ENCODE measurements around the gene HOXA13. TPM values are rescaled to one million over a fixed set of nuclear protein-coding genes. Genes with fewer than 3 reads are reported as not detected.

The HOXA13 gene
- total and polyA plus RNA-seq, 2 experiments from 2014 or later: not detected

- Histone ChIP-seq H2AFZ (no peak overlapping the region), H3K4me3 (no peak overlapping the region), H3K36me3 (ENCODE audit: insufficient read depth) (no peaks in the 10 kb centered on the region), H3K27me3 (ENCODE audit: insufficient read depth) (peaks cover 100% of the 10 kb centered on the region), H3K79me2 (replicated peaks; ENCODE audit: insufficient read depth) (no peaks in the 10 kb centered on the region), H3K9me2 (ENCODE audit: insufficient read depth) (no peaks in the 10 kb centered on the region), H3K4me2 (no peak overlapping the region), H3K4me1 (ENCODE audit: insufficient read depth) (peaks cover 49% of the 10 kb centered on the region), H3K27ac (ENCODE audit: low read depth) (no peak overlapping the region), H3F3A (replicated peaks; ENCODE audit: low read depth) (peaks cover 32% of the 10 kb centered on the region), H4K20me1 (replicated peaks; ENCODE audit: insufficient read depth) (peaks cover 41% of the 10 kb centered on the region)
- H3K27me3 Mint-ChIP-seq (ENCODE audit: insufficient read depth, low read depth, poor library complexity): peaks cover 100% of the 10 kb centered on the region
- ATAC-seq (no peak), DNase-seq (ENCODE audit: low spot score) (no peak)
- TF ChIP-seq, protein P1, sequence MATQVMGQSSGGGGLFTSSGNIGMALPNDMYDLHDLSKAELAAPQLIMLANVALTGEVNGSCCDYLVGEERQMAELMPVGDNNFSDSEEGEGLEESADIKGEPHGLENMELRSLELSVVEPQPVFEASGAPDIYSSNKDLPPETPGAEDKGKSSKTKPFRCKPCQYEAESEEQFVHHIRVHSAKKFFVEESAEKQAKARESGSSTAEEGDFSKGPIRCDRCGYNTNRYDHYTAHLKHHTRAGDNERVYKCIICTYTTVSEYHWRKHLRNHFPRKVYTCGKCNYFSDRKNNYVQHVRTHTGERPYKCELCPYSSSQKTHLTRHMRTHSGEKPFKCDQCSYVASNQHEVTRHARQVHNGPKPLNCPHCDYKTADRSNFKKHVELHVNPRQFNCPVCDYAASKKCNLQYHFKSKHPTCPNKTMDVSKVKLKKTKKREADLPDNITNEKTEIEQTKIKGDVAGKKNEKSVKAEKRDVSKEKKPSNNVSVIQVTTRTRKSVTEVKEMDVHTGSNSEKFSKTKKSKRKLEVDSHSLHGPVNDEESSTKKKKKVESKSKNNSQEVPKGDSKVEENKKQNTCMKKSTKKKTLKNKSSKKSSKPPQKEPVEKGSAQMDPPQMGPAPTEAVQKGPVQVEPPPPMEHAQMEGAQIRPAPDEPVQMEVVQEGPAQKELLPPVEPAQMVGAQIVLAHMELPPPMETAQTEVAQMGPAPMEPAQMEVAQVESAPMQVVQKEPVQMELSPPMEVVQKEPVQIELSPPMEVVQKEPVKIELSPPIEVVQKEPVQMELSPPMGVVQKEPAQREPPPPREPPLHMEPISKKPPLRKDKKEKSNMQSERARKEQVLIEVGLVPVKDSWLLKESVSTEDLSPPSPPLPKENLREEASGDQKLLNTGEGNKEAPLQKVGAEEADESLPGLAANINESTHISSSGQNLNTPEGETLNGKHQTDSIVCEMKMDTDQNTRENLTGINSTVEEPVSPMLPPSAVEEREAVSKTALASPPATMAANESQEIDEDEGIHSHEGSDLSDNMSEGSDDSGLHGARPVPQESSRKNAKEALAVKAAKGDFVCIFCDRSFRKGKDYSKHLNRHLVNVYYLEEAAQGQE (IDR thresholded peaks at IDR 0.05; ENCODE audit: unreplicated experiment): no peak
- TF ChIP-seq EZH2 (IDR thresholded peaks at IDR 0.05; ENCODE audit: low read depth, unreplicated experiment): peak; percentile 86
- no peak overlapping the region for H3K27ac Mint-ChIP-seq
- peaks cover 38% of the 10 kb centered on the region for H3K4me1 Mint-ChIP-seq
- H3K9me3 Mint-ChIP-seq: no peaks in the 10 kb centered on the region; the same call in 2 of the 3 replicates
- H3K36me3 Mint-ChIP-seq (ENCODE audit: low read depth): no peaks in the 10 kb centered on the region; the same call in 2 of the 3 replicates
- no peak overlapping the region for H3K4me3 Mint-ChIP-seq
Observed at GRCh38 chr7:27248427-27248806, 48.5 kb upstream of the HOXA13 start.

DNA sequence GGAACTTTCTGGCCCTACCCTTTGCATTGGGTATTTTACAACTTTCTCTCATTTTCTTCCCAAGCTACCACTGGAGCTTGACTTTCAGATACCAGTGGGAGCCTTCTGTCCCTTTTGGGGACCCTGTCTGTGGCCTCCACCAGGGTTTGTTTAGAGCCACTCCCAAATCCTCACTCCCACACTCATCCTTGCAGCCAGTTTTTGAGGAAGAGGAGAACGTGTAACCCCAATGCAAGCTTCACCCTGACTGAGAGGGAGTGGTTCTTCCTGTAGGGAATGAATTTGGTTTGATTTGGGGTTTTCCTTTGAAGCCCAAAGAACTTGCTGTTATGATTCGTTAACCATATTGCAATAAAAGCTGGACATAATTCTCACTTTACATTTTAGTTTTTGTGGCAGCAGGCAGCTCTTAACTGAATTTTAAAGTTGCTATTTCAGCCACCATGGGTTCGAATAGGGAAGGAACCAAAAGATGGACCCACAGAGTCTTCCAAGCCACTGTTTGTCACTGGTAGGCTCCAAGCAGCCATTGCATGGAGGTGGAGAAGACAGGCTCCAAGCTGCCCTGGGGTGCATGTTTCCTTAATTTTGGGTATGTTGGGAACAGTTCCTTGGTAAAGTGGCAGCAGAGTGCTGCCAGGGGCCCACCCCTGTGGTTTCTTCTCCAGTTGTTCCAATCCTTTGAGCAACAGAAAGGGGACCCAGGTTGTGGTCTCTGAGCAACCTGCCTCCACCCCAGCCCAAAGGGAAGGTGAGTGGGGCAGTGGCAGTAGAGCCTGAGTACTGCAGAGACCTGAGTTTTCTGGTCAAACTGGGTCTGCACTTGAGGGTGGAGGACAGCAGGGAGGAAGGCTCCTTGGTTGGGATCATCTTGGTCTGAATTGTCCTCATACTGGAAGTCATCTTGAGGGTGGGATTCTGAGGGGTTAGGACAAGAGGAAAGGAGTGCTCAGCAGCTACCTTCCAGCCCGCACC lies 47.8 kb upstream of the HOXA13 start:
- Mint-ChIP-seq H3K9me3 (no peaks in the 10 kb centered on the region; the same call in 2 of the 3 replicates), H3K27me3 (ENCODE audit: insufficient read depth, low read depth, poor library complexity) (peaks cover 99% of the 10 kb centered on the region), H3K36me3 (ENCODE audit: low read depth) (no peaks in the 10 kb centered on the region; the same call in 2 of the 3 replicates), H3K4me3 (no peak overlapping the region; the same call in 2 of the 3 replicates), H3K4me1 (peaks cover 40% of the 10 kb centered on the region), H3K27ac (no peak overlapping the region)
- Histone ChIP-seq H3K79me2 (replicated peaks; ENCODE audit: insufficient read depth) (no peaks in the 10 kb centered on the region), H3K27ac (ENCODE audit: low read depth) (no peak overlapping the region), H3K4me2 (no peak overlapping the region), H3F3A (replicated peaks; ENCODE audit: low read depth) (peaks cover 34% of the 10 kb centered on the region), H4K20me1 (replicated peaks; ENCODE audit: insufficient read depth) (peaks cover 41% of the 10 kb centered on the region), H3K36me3 (ENCODE audit: insufficient read depth) (no peaks in the 10 kb centered on the region), H3K4me3 (no peak overlapping the region), H3K9me2 (ENCODE audit: insufficient read depth) (no peaks in the 10 kb centered on the region), H2AFZ (no peak overlapping the region), H3K4me1 (ENCODE audit: insufficient read depth) (peaks cover 55% of the 10 kb centered on the region), H3K27me3 (ENCODE audit: insufficient read depth) (peaks cover 100% of the 10 kb centered on the region)
- ATAC-seq (no peak), DNase-seq (ENCODE audit: low spot score) (no peak)
- no peak for TF ChIP-seq ZNF462 (CRISPR knock-in tag; IDR thresholded peaks at IDR 0.05)
- TF ChIP-seq ZNF114 (CRISPR knock-in tag; IDR thresholded peaks at IDR 0.05): no peak
- TF ChIP-seq EZH2 (IDR thresholded peaks at IDR 0.05; ENCODE audit: low read depth, unreplicated experiment): peak; percentile 77

Data from GM23338 (cell line).